Mammary epithelial cell (primary cell): ENCODE data around the gene ABITRAM.

Source experiments
- EZH2 ChIP-seq: IDR thresholded peaks from 2 replicates; pipeline ENCODE4 v1.6.1; 2012; ENCODE audit warnings: low read length, inconsistent platforms, borderline replicate concordance
- TF ChIP-seq, protein P1 (sequence below), 2 donors: IDR thresholded peaks in 1 of 2; conservative IDR thresholded peaks in 1 of 2; 2 replicates each; pipeline ENCODE4 v1.5.1; 2011 to 2012; ENCODE audit warnings: inconsistent platforms in 2 of 2, low read length in 2 of 2, mild to moderate bottlenecking in 2 of 2, control low read depth in 1 of 2, low read depth in 1 of 2; ENCODE audit not compliant: insufficient read depth in 1 of 2; ENCODE audit errors: extremely low read depth in 1 of 2

GRCh38 chr9:108919517-108919916 lies 14.7 kb upstream of the ABITRAM start:
- TF ChIP-seq, protein P1, sequence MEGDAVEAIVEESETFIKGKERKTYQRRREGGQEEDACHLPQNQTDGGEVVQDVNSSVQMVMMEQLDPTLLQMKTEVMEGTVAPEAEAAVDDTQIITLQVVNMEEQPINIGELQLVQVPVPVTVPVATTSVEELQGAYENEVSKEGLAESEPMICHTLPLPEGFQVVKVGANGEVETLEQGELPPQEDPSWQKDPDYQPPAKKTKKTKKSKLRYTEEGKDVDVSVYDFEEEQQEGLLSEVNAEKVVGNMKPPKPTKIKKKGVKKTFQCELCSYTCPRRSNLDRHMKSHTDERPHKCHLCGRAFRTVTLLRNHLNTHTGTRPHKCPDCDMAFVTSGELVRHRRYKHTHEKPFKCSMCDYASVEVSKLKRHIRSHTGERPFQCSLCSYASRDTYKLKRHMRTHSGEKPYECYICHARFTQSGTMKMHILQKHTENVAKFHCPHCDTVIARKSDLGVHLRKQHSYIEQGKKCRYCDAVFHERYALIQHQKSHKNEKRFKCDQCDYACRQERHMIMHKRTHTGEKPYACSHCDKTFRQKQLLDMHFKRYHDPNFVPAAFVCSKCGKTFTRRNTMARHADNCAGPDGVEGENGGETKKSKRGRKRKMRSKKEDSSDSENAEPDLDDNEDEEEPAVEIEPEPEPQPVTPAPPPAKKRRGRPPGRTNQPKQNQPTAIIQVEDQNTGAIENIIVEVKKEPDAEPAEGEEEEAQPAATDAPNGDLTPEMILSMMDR (conservative IDR thresholded peaks at IDR 0.05 in 1 of 2, IDR thresholded peaks at IDR 0.05 in 1 of 2; ENCODE audit: extremely low read depth in 1 of 2, insufficient read depth in 1 of 2, low read depth in 1 of 2, low read length in 2 of 2): no peak
- no peak for TF ChIP-seq EZH2
